ENCODE data around the gene MOGAT1.
"Not testable (repeated sequence)": the region's sequence is repeated elsewhere in the genome, so short reads cannot be mapped to it uniquely, and the experiment has no call there.

The MOGAT1 gene

DNA sequence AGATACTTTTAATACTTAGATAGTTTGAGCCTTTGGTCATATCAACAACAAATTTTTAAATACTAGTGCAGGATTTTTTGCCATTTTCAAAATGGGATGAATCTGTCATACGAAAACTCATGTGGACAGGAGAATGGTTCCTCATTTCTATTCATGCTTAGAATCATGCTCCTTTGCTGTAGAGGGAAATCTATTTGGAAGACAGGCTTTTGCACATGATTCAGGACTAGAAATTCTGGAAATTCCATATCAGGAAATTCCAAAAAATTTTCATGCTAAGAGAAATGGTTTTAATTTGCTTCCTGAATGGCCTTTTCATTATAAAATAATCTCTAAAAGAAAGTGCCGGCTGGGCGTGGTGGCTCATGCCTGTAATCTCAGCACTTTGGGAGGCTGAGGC is 39.3 kb downstream of the MOGAT1 start:
- no peak for FAIRE-seq

DNA sequence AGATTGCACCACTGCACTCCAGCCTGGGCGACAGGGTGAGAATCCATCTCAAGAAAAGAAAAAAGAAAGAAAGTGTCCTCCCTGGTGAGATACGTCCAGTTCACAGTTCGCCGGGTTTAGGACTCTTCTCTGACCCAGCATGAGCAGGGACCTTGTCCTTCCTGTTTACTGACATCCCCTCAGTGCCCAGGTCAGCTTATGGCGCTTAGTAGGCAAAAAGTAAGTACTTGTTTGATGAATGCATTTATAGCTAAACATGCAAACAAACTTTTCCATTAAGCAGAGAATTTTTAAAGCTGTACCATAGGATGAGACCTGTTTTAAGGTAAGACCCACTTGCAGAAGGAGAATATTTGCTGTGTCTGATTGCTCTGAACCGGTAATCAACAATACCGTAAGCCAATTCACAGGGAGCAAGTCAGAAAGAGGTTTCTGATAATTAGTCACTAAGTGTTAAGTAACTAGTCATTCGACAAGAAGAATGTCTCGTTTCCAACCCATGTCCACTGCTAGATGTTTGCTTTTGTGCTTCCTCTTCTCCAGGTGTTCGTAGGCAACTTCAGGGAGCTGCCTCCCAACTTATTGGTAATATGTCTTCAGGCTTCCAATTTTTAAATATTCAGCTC is 40.0 kb downstream of the MOGAT1 start:
- no peak for FAIRE-seq

DNA sequence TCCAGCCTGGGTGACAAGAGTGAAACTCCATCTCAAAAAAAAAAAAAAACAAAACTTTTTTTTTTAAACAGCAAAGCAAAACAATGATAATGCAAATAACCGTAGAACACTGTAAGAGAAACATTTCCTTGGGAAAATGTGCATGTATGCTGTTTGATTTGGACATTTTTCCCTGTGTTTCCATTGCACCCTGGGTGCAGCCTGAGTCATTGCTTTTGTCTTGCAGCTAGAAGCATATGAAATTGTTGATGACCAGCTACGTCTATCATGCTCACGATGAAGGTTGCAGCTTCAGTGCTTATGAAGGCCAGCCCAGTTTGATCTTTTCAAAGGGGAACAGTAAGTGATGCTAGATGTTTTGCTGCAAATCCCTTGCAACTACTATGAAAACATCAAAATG is 41.5 kb downstream of the MOGAT1 start:
- FAIRE-seq: no peak

DNA sequence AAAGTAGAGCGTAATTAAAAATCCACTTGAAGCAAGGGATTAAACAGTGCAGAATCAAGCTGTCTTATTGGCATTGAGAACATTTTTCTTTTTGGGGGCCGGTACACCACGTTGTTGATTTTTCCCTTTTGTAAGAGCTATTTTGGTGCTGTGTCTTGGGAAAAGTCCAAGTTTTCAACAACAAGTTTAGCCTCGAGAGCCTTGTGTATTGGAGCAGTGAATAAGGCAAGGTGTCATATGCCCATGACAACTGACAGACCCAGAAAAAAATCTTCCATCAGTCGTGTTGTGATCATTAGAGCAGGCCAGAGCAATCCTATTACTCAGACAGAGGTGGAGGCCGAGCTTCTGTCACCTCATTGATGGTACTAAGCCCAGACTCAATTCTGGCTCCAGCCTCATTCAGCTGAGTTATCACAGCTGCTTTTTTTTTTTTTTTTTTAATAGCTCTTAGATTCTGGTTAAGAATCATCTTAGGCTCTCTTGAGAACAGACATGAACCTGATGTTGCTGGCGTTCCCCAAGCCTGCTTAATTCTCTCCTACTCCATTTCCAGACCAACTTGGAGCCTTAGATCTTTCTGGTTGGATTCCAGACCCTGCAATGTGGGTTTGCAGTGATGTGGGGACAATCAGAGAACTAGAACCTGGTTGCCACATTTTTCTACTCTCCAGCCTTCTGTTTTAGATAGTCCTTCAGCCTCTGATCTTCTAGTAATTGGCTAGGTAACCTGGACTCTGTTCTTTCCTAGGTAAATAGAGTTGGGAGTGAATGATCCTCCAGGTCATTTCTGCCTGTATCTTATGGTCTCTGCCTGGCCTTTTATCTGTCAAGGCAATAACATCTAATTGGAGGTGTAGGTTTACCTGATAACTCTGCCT is 43.1 kb downstream of the MOGAT1 start:
- no peak for FAIRE-seq

DNA sequence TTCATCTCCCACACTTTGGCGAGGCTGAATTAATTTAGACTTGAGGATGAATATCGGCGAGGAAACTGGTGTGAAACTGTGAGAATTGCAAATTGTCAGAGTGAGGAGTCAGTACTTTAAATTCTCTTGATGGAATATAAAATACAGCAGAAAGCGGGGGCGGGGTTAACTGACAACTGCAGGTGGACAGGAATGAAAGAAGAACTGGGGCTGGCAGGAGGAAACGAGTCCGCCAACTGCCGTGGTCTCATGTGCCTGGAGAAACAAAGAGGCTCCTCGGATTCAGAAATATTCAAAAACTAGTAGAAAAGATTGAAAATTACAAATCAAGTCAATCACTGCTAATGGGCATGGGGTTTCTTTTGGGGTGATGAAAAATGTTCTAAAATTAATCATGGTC is 44.3 kb downstream of the MOGAT1 start:
- no peak for FAIRE-seq

DNA sequence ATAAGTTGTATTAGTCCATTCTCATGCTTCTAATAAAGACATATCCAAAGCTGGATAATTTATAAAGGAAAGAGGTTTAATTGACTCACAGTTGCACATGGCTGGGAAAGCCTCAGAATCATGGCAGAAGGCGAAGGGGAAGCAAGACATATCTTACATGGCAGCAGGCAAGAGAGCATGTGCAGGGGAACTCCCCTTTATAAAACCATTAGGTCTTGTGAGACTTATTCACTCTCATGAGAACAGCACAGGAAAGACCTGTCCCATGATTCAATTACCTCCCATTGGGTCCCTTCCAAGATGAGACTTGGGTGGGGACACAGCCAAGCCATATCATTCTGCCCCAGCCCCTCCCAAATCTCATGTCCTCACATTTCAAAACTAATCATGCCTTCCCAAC is 48.3 kb downstream of the MOGAT1 start:
- not testable (repeated sequence) for FAIRE-seq

DNA sequence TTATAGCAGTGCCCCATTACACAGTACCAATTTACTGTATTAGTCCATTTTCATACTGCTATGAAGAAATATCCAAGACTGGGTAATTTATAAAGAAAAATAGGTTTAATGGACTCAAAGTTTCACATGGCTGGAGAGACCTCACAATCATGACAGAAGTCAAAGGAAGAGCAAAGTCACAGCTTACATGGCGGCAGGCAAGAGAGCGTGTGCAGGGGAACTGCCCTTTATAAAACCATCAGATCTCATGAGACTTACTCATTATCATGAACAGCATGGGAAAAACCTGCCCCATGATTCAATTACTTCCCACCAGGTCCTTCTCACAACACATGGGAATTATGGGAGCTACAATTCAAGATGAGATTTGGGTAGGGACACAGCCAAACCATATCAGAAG is 50.1 kb downstream of the MOGAT1 start:
- FAIRE-seq: not testable (repeated sequence)

DNA sequence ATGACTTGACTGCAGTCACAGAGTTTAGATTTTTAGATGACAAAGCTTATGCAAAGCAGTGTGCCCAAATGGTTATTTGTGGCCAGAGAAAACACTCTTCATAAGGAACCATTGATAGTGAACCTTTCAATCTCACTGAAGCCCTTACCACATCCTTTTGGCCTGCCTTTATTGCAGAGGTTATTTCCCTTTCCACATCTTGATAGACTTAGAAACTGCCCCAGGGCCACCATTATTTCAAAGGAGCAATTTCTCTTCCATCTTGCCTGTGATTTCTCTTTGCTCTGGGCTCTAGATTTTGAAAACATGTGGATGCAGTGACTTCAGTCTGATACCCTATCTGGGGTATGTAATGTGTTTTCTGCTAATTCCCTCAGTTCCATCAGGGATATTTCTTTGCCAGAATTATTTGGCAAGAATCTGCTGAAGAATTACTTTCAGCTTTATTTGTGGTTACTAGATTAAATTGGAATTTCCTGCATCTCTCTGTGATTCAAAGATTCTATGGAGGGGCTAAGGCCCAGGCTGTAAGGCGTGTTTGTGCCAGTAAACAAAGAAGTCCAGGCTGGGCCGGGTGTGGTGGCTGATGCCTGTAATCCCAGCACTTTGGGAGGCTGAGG is 51.0 kb downstream of the MOGAT1 start:
- no peak for FAIRE-seq

DNA sequence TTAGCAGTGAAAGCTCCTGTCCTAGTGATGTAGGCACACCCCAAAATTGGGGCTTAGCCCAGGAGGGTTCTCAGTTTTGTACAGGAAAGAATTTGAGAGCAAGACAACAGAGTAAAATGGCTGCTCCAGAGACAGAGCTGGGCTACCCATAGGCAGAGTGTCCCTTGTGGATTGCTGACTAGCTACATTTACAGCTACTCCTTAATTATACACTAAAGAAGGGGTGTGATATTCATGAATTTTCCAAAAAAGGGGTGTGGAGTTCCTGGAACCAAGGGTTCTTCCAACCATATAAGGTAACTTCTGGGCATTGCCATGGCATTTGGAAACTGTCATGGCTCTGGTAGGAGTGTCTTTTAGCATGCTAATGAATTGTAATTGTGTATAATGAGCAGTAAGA is 52.8 kb downstream of the MOGAT1 start:
- FAIRE-seq: no peak

DNA sequence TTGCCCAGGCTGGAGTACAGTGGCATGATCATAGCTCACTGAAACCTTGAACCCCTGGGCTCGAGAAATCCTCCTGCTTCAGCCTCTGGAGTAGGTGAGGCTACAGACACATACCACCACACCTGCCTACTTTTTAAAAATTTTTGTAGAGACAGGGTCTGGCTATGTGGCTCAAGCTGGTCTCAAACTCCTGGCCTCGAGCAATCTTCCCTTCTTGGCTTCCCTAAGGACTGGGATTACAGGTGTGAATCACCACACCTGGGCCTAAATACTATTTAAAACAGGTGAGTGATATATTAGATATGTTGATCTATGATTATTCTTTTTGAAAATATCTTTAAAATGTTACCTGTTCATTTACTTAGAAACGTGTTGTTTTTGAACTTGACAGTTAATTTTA is 57.2 kb downstream of the MOGAT1 start:
- FAIRE-seq: no peak

DNA sequence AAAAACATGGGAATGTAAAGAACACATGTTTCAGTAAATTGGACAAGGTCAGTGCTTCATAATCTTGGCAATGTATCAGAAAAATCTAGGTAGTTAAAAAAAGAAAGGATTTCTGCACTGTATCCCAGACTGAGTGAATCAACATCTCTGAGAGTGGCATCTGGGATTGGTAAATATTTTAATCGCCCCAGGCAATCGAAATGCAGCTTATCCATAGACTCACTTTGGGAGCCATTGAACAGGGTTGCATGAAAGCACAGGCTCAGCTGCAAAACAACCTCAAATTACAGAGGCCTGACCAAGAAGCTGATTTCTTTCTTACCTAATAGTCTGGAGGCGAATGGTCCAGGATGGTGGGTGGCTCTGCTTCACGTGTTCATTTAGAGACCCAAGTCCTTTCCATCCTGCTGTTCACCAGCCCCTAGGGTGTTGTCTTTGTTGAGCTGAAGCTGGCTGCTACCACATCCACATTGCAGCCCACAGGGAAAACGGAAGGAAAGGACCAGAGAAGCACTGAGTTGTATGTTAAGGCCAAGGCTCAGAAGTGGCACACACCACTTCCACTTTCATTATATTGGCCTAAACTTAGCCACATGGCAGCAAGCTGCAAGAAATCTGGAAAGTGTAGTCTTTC is 59.0 kb downstream of the MOGAT1 start:
- FAIRE-seq: no peak

DNA sequence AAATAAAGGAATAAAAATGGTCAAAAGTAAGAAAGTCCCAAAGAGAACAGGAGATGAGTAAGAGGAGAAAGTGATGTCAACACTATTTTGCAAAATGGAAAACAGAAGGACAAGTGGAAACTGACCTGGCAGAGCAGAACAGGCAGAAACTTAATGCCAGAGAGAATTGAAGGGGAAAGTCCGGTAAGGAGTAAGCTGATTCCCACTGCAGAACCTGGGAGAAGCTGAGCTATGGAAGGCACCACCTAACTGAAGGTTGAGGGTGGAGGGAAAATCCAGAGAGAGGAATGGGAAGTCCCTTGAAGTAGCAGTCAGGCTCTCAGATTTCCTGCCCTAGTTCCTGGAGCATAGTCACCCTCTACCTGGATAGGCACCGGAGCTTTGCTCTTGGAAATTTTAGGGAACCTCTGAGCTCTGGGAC is 59.8 kb downstream of the MOGAT1 start:
- FAIRE-seq: no peak

DNA sequence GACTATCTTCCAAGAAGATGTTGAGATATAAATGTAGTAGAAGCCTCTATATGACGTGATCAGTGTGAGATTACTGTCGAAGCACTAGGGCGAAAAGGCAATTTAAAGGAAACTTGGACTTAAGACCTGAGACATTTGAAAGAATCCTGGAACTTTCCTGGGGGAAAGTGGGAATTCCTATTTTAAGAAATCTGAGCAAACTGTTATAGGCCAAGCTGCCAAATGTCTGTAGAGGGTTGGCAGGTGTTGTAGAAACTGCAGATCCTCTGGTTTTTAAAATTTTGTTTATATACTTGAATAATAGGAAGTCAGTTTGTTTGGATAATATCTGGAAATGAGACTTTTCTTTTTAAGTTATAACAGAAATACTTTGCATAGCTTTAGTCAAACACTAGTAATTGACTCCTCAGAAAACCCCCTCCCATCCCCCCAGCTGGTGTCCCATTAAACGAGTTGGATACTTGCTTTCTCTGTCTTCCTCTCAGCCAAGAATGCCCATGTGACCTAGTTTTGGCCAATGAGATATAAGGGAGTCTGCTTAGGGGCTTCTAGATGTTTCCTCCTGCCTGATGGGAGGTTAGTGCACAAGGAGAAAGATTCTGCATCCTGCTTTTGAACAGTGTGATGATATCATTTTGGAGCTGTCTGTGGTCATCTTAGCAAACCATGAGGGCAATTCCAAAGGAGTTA is 61.2 kb downstream of the MOGAT1 start:
- FAIRE-seq: no peak

DNA sequence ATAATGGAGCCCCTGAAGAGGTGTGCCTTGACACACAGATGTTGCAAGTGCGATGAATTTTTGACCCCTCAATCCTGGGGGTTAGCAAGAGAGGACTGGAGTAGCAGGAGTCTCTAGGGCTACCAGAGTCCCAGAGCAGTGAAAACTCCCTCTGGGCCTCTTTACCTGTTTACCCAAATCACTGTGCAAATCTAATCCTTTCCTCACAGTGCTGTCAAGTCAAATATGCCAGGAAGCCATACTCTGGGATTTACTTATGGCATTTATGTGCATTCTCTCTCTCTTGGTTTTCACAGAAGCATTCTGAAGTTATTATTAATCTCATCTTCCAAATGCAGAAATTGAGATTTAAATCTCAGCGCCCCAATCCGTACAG is 62.0 kb downstream of the MOGAT1 start:
- FAIRE-seq: no peak

DNA sequence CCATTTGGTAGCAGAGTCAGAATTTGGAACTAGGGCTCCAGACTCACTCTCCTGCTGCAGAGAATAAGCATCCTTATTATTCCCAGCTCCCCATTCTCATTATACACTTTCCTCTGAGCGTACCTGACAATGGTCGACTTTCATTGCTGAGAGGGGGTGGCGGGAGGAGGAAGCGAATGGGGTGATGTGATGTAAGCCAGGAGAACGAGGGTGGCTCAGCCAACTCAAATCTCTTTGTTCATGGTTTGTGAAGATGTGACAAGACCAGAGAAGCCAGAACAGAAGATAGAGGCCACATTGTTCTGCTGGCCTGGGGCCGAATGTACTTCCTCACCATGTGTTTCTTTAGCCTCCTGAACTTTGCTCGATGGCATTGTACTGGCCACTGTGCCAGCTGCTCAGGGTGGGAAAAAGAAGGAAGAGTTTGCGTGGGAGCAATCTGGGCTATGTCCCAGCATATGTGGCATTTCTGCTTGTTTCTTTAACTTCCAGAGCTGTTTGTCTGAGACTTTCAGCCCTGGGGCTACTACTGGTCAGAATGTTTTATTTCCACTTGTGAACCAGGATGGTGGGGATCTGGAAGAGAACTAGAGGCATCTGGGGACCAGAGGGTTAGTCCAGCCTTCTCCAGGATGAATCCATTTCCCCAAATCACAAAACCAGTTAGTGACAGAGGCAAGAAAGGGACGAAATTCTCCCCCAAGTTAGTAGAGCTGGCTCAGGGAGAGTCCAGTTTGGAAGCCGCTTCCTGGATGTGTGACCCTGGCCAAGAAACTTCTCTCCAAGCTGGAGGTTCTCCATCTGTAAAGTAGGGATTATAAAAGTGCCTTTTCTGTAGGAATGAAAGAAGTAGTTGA is 62.6 kb downstream of the MOGAT1 start:
- FAIRE-seq: no peak

DNA sequence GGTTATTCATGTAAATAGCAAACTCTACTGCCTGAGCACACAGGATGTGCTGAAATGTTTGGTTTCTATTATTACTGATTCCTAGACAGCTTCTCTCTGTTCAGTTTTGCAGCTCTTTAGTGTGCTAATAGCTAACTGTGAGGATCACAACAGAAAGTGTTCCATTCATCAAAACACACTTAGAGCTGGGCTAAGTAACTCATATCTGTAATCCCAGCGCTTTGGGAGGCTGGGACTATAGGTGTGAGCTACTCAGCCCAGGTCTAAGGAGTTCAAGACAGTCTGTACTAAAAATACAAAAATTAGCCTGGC is 63.2 kb downstream of the MOGAT1 start:
- FAIRE-seq: no peak

DNA sequence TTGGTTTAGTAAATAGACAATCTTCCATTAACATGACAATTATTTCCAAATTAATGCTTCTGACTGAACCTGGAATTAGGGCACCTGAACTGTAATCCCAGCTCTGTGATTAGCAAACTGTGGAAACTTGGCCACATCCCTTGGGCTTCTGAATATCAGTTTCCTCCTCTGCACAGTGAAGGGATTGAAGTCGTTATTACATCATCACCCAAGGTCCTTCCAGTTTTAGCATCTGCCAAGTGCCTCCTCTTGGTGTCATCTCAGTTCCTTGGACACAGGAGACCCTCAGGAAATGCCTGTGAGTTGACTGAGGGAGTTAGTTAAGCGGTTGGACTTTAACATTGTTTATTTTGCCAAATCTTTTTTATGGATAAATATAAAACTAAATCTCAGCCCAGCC is 64.8 kb downstream of the MOGAT1 start:
- FAIRE-seq: no peak

DNA sequence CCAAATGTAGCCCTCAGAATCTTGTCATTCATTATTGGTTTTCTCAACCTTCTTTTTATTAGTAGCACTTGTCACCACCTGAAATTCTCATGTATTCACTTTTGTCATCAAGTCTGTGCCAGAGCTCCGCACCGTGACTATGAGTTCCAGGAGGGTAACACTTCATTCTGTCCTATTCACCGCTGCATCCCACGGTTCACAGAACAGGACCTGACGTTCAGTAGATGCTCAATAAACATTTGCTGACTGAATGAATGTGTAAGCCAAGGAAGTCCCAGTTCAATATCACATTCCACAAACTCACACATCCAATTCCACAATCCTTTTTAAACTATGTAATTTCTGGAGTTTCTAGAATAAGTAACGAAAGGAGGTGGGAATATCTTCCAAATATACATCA is 65.5 kb downstream of the MOGAT1 start:
- FAIRE-seq: no peak

DNA sequence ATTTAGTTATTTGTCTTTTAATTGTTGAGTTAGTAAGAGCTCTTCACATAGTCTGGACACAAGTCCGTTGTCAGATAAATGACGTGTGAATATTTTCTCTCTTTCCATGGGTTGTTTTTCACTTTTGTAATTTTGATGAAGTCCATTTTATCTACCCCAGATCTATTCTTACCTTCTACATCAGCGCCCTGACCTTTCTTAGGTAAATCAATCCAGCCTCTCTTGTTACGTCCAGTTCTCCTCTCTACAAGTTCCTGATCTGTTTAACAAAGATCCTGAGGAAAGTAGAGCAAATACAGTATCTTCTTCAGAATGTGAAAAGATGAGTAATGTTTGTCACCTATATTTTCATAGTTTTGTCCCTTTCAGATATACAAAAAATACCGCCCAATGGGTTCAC is 66.9 kb downstream of the MOGAT1 start:
- FAIRE-seq: no peak

DNA sequence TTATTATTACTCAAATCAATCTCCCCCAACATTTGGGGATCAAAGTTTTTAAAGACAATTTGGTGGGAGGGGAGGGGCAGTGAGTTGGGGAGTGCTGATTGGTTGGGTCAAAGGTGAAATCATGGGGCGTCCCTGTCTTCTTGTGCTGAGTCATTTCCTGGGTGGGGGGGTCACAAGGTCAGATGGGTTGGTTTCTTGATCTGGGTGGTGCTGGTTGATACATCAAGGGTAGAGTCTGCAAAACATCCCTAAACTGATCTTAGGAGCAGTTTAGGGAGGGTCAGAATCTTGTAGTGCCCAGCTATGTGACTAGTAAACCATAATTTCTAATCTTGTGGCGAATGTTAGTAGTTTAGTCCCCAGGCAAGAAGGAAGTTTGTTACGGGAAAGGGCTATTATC is 67.4 kb downstream of the MOGAT1 start:
- FAIRE-seq: no peak

DNA sequence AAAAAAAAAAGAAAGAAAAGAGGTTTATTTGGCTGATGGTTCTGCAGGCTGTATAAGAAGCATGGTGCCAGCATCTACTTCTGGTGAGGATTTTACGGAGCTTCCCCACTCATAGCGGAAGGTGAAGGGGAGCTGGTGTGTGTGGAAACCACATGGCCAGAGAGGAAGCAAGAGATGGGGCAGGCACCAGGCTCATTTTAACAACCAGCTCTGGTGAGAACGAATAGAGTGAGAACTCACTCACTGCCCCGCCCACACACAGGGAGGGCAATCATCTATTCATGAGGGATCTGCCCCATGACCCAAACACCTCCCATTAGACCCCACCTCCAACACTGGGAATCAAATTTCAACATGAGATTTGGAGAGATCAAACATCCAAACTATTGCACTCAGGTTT is 68.5 kb downstream of the MOGAT1 start:
- FAIRE-seq: no peak

DNA sequence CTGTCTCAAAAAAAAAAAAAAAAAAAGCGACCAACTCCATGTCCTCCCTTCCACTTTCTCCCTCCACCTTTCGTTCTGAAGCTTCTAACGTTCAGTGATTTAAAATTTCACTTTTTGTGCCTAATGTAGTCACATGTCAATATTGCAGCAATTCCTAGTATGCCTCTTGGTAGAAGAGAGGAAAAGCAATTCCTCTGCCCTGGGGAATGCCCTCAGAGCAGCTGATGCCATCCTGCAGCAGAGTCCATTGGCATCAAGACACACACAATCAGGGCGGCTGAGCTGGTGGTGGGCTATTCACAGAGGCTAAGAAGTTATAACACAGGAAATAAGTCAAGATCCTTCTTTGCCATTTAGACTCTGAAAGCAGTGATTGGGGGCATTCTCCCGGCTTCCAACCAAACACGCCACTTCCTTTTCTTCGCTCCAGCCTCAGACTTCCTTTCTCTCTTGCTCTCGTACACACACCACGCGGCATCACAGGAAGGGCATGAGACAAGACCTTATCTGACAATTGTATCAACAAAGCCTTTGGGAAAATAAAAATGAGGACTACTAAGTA is 71.9 kb downstream of the MOGAT1 start:
- FAIRE-seq: no peak
